Glutamatergic neuron (in vitro differentiated cells): ENCODE measurements around the gene MDK. TPM values are rescaled to one million over a fixed set of nuclear protein-coding genes. Genes with fewer than 3 reads are reported as not detected.
"Not testable (repeated sequence)": the region's sequence is repeated elsewhere in the genome, so short reads cannot be mapped to it uniquely, and the experiment has no call there.

Source experiments
- DNase-seq: peaks from one replicate; pipeline ENCODE4 v3.0.0; 2022
- H3K27ac Mint-ChIP-seq: one replicate; pipeline ENCODE4 v1.8.0; 2020; ENCODE audit warnings: mild to moderate bottlenecking, mixed read lengths, inconsistent platforms; ENCODE audit not compliant: unreplicated experiment
- H3K27me3 Mint-ChIP-seq: one replicate; pipeline ENCODE4 v1.8.0; 2020; ENCODE audit warnings: mild to moderate bottlenecking, moderate library complexity, mixed read lengths, inconsistent platforms; ENCODE audit not compliant: unreplicated experiment
- H3K36me3 Mint-ChIP-seq: one replicate; pipeline ENCODE4 v1.8.0; 2020; ENCODE audit warnings: mild to moderate bottlenecking, mixed read lengths, inconsistent platforms; ENCODE audit not compliant: unreplicated experiment
- H3K4me1 Mint-ChIP-seq: one replicate; pipeline ENCODE4 v1.8.0; 2020; ENCODE audit warnings: mild to moderate bottlenecking, low read depth, mixed read lengths, inconsistent platforms; ENCODE audit not compliant: unreplicated experiment
- H3K4me3 Mint-ChIP-seq: one replicate; pipeline ENCODE4 v1.8.0; 2020; ENCODE audit warnings: mild to moderate bottlenecking, mixed read lengths, inconsistent platforms; ENCODE audit not compliant: unreplicated experiment
- H3K9me3 Mint-ChIP-seq: one replicate; pipeline ENCODE4 v1.8.0; 2020; ENCODE audit warnings: mild to moderate bottlenecking, moderate library complexity, mixed read lengths, inconsistent platforms; ENCODE audit not compliant: unreplicated experiment
- CTCF ChIP-seq: fragments of 200-600 bp; sonication (generic); IDR thresholded peaks from one replicate; pipeline ENCODE4 v1.5.0; 2021; ENCODE audit not compliant: partially characterized antibody, unreplicated experiment
- total RNA-seq: library from RNA; stranded (reverse); fragmentation: NEBNext Ultra II Directional; extraction: Animal tissue kit (Norgen Biotek cat#: 25700); gene quantifications from one replicate; pipeline ENCODE4 v1.2.1, GENCODE V29; 2021; ENCODE audit not compliant: unreplicated experiment

Gene MDK
- total RNA-seq, 1 donor from 2014 or later = 846 TPM

- TF ChIP-seq CTCF = no peak
- DNase-seq = no peak
- no peak overlapping the region for H3K27ac Mint-ChIP-seq
- H3K4me1 Mint-ChIP-seq = peaks cover 24% of the 10 kb centered on the region
- H3K36me3 Mint-ChIP-seq = no peaks in the 10 kb centered on the region
- peaks cover 18% of the 10 kb centered on the region for H3K9me3 Mint-ChIP-seq
- no peak overlapping the region for H3K4me3 Mint-ChIP-seq
- peaks cover 20% of the 10 kb centered on the region for H3K27me3 Mint-ChIP-seq
Measured at GRCh38 chr11:46372086-46372485, 9.4 kb upstream of the MDK start.

- not testable (repeated sequence) for H3K27ac Mint-ChIP-seq, DNase-seq, H3K4me3 Mint-ChIP-seq, H3K36me3 Mint-ChIP-seq
- Mint-ChIP-seq H3K4me1 (peaks cover 24% of the 10 kb centered on the region), H3K9me3 (peaks cover 19% of the 10 kb centered on the region), H3K27me3 (peaks cover 18% of the 10 kb centered on the region)
Measured at GRCh38 chr11:46372501-46372900, 9.0 kb upstream of the MDK start.

GRCh38 chr11:46373787-46374740, 7.4 kb upstream of the MDK start:
- H3K27me3 Mint-ChIP-seq = peaks cover 18% of the 10 kb centered on the region
- DNase-seq = peak; percentile 81
- H3K27ac Mint-ChIP-seq = peak overlapping the region; percentile 66
- H3K4me3 Mint-ChIP-seq = peak overlapping the region; percentile 42
- no peak for TF ChIP-seq CTCF
- H3K36me3 Mint-ChIP-seq = no peaks in the 10 kb centered on the region
- peaks cover 18% of the 10 kb centered on the region for H3K9me3 Mint-ChIP-seq
- peaks cover 18% of the 10 kb centered on the region for H3K4me1 Mint-ChIP-seq

GRCh38 chr11:46374815-46375214, 6.7 kb upstream of the MDK start:
- peaks cover 16% of the 10 kb centered on the region for H3K9me3 Mint-ChIP-seq
- DNase-seq = no peak
- no peaks in the 10 kb centered on the region for H3K36me3 Mint-ChIP-seq
- H3K27ac Mint-ChIP-seq = no peak overlapping the region
- peaks cover 15% of the 10 kb centered on the region for H3K4me1 Mint-ChIP-seq
- TF ChIP-seq CTCF = no peak
- no peak overlapping the region for H3K4me3 Mint-ChIP-seq
- peaks cover 18% of the 10 kb centered on the region for H3K27me3 Mint-ChIP-seq

- DNase-seq = no peak
- Mint-ChIP-seq H3K27me3 (peaks cover 13% of the 10 kb centered on the region), H3K4me1 (peaks cover 9% of the 10 kb centered on the region), H3K4me3 (no peak overlapping the region), H3K27ac (no peak overlapping the region), H3K36me3 (no peaks in the 10 kb centered on the region), H3K9me3 (peaks cover 12% of the 10 kb centered on the region)
- TF ChIP-seq CTCF = no peak
Measured at GRCh38 chr11:46375392-46376101, 5.9 kb upstream of the MDK start.
